Skin epidermis (tissue), 12 donors: ENCODE measurements around the gene ZBTB4.

ENCODE experiments used
- H3K27ac ChIP-seq, 21 experiments: fragments of 200-600 bp; sonication (generic) in 11 of 21; one replicate each; pipeline ENCODE4 v1.5.0; 2020; ENCODE audit warnings: mild to moderate bottlenecking in 3 of 21, inconsistent platforms in 2 of 21, moderate library complexity in 2 of 21
- H3K4me3 ChIP-seq, 7 experiments: fragments of 200-600 bp; sonication (generic) in 2 of 7; one replicate each; pipeline ENCODE4 v1.5.0; 2020; ENCODE audit warnings: inconsistent platforms in 2 of 7, mild to moderate bottlenecking in 2 of 7, moderate library complexity in 1 of 7

The ZBTB4 gene

GRCh38 chr17:7429722-7430121, 49.7 kb downstream of the ZBTB4 start:
- Histone ChIP-seq H3K27ac (no peak overlapping the region), H3K4me3 (no peak overlapping the region)

DNA sequence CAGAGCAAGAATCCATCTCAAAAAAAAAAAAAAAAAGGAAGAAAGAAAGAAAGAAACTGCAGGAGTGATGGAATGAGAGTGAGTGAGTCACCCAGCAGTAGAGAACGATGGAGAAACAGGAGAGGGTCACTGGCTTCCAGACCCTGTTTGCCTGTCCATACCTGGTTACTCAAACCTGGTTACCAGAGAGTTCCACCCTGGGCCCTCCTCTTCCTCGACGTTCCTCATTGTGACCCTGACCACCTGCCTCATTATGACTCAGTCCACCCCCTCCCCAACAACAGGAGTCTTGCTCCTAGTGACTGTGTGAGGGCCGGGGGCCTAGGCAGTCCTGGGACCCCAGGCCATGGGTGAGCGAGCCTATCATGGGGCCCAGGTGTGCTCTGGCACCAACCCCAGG, 50.9 kb downstream of the ZBTB4 start, which contains the start of gene SPEM3:
Gene SPEM3, plus strand, starts transcription at position 301 of the 400 bp plus-strand sequence. Its CDS starts 46 bp downstream, at position 347.
- H3K27ac ChIP-seq, result no peak within 1 kb of the TSS
- no peak within 1 kb of the TSS for H3K4me3 ChIP-seq

DNA sequence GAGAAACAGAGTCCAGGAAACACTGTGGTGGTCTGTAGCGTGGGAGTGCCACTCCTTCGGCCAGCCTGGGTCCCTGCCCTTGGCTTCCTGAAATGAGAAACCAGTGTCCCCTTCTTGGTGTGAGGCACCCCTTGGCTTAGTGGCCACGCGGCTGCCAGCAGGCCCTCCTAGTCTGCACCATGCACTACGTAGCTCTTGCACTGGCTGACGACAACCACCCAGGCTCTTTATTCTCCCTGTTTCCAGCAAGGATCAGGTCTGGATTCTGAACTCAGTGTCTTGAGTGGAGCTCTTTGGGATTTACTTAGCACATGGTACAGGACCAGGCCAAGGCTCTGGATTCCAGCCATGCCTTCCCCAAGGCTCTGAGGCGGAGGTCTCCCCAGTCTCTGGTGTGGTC, 51.9 kb downstream of the ZBTB4 start:
- Histone ChIP-seq H3K27ac (no peak overlapping the region), H3K4me3 (no peak overlapping the region)

GRCh38 chr17:7426896-7427489, 52.4 kb downstream of the ZBTB4 start:
- H3K27ac ChIP-seq, result no peak overlapping the region

GRCh38 chr17:7426203-7426863, 53.1 kb downstream of the ZBTB4 start:
- Histone ChIP-seq H3K27ac (no peak overlapping the region), H3K4me3 (no peak overlapping the region)

More at GRCh38 chr17:7426896-7427489, 52.4 kb downstream of the ZBTB4 start:
- no peak overlapping the region for H3K4me3 ChIP-seq

DNA sequence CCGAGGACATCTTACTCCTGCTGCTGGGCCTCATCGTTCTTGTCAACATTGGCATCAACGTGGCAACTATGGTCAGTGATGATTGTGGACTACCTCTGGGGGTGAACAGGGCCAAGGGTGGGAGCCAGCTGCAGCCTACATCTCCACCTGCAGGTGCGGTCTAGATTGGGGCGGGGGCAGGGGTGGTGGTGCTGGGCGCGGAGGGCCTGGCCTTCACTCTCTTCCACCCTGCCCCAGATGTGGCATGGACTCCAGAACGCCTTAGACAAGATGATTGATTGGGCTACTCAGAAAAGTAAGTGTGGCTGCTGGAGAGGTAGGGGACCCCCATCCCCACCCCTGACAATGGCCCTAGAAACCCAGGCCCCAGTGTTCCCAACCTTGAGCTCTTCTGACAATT, 53.7 kb downstream of the ZBTB4 start:
- Histone ChIP-seq H3K27ac (no peak overlapping the region), H3K4me3 (no peak overlapping the region)

DNA sequence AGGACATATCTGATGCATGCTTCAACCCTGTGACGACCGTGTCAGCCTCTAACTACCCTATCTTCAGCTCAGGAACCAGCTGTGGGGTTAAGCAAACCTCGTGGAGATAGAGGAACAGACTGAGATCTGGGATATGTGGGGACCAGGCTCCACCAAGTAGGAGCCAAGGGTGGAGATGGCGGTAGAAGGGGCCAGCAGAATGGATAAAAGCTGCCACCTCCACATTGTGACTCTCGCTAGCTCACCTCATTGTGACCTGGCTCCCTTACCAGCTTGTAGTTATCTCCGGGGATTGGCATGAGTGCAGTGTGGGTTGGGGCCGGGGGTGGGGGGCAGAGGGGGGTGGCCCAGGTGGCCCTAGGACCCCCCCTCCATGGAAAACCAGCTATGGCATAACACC, 54.1 kb downstream of the ZBTB4 start, which contains the start of gene SPEM2:
Gene SPEM2, plus strand, starts transcription at position 301 of the 400 bp plus-strand sequence. Its CDS starts 73 bp downstream, at position 374.
- H3K4me3 ChIP-seq, result no peak within 1 kb of the TSS
- H3K27ac ChIP-seq, result no peak within 1 kb of the TSS

- Histone ChIP-seq H3K4me3 (no peak overlapping the region), H3K27ac (no peak overlapping the region)
Observed at GRCh38 chr17:7423679-7424078, 55.8 kb downstream of the ZBTB4 start.

DNA sequence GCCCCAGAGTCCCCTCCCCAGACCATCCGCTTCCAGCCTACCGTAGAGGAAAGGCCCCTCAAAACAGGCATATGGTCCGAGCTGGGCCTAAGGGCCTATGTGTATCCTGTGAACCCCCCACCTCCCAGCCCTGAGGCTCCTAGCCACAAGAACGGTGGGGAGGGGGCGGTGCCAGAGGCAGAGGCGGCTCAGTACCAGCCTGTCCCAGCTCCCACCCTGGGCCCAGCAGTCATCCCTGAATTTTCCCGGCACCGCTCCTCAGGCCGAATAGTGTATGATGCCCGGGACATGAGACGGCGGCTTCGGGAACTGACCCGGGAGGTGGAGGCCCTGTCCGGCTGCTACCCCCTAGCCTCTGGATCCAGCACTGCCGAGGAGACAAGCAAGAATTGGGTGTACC, 58.2 kb downstream of the ZBTB4 start:
- Histone ChIP-seq H3K27ac (no peak overlapping the region), H3K4me3 (no peak overlapping the region)

GRCh38 chr17:7419819-7420610, 59.4 kb downstream of the ZBTB4 start, which contains the start of gene SPEM1:
SPEM1 (plus strand) TSS chr17:7420324; CDS start chr17:7420385, 61 bp downstream.
- no peak within 1 kb of the TSS for H3K4me3 ChIP-seq
- H3K27ac ChIP-seq, result no peak within 1 kb of the TSS

DNA sequence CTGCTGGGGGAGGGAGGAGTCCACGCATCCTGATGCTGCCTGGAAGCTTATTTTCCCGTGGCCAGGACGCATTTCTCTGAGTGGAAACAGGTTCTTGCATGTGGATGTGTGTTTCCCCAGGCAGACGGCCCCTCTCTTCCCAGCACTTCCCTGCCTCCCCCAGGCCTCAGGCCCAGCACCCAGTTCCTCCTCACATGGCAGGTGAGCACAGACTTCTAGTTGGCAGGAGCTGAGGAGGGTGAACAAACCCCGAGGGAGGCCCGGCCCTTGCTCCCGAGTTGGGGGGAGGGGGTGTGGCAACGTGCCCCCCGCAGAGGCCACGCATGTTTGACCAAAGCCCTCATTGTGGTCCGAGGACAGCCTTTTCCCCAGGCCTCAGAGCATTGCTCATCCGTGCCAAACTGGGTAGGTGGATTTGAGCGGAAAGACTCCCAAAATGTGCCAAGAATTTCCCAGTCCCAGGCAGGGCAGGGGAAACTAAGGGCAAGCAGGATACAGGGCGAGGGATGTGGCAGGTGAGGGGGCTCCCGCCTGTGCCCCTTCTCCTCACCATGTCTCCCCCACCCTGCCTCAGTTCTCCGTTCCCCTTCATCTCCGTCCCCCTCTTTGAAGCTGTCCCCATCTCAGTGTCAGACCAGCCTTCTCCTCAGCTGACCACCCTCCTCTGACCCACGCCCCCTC, 60.8 kb downstream of the ZBTB4 start:
- no peak overlapping the region for H3K4me3 ChIP-seq
- H3K27ac ChIP-seq, result no peak overlapping the region

DNA sequence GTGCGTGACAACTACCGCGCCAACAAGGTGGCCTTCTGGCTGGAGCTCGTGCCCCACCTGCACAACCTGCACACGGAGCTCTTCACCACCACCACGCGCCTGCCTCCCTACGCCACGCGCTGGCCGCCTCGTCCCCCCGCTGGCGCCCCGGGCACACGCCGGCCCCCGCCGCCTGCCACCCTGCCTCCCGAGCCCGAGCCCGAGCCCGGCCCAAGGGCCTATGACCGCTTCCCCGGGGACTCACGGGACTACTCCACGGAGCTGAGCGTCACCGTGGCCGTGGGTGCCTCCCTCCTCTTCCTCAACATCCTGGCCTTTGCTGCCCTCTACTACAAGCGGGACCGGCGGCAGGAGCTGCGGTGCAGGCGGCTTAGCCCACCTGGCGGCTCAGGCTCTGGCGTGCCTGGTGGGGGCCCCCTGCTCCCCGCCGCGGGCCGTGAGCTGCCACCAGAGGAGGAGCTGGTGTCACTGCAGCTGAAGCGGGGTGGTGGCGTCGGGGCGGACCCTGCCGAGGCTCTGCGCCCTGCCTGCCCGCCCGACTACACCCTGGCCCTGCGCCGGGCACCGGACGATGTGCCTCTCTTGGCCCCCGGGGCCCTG, 62.3 kb downstream of the ZBTB4 start:
- Histone ChIP-seq H3K27ac (no peak overlapping the region), H3K4me3 (no peak overlapping the region)

DNA sequence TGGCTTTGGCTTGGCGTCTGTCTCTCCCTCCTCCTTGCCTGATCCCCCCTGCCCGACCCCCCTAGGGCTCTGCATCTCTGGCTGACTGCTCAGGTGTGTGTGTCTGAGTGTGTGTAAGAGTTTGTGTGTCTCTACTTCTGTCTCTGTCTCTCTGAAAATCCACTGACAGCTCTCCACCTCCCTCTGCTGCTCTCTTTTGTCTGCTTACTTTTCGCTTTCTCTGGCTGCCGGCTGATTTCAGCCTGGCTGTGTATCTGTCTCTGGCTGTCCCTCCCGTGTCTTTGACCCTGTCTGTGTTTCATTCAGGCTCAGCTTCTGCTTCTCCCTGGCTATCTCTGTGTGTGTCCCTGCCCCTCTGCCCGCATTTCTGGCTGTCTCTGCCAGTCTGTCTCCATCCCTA, 63.1 kb downstream of the ZBTB4 start:
- Histone ChIP-seq H3K4me3 (no peak overlapping the region), H3K27ac (no peak overlapping the region)

DNA sequence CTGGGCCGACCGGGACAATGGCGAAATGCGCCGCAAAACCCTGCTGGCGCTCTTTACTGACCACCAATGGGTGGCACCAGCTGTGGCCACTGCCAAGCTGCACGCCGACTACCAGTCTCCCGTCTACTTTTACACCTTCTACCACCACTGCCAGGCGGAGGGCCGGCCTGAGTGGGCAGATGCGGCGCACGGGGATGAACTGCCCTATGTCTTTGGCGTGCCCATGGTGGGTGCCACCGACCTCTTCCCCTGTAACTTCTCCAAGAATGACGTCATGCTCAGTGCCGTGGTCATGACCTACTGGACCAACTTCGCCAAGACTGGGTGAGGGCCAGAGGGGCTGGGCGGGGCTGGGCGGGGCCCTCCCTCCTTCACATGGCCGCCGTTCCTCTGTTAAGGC, 63.6 kb downstream of the ZBTB4 start:
- H3K4me3 ChIP-seq, result no peak overlapping the region
- H3K27ac ChIP-seq, result no peak overlapping the region

- no peak overlapping the region for H3K4me3 ChIP-seq
- H3K27ac ChIP-seq, result no peak overlapping the region
Observed at GRCh38 chr17:7414837-7415236, 64.6 kb downstream of the ZBTB4 start.

- Histone ChIP-seq H3K4me3 (no peak overlapping the region), H3K27ac (peak overlapping the region in 6 of 21 experiments; percentile 10 to 60 (median 26))
Observed at GRCh38 chr17:7413346-7413985, 66.0 kb downstream of the ZBTB4 start.

- peak overlapping the region in 1 of 21 experiments; percentile 10 for H3K27ac ChIP-seq
- H3K4me3 ChIP-seq, result no peak overlapping the region
Observed at GRCh38 chr17:7411427-7411750, 68.0 kb downstream of the ZBTB4 start.

DNA sequence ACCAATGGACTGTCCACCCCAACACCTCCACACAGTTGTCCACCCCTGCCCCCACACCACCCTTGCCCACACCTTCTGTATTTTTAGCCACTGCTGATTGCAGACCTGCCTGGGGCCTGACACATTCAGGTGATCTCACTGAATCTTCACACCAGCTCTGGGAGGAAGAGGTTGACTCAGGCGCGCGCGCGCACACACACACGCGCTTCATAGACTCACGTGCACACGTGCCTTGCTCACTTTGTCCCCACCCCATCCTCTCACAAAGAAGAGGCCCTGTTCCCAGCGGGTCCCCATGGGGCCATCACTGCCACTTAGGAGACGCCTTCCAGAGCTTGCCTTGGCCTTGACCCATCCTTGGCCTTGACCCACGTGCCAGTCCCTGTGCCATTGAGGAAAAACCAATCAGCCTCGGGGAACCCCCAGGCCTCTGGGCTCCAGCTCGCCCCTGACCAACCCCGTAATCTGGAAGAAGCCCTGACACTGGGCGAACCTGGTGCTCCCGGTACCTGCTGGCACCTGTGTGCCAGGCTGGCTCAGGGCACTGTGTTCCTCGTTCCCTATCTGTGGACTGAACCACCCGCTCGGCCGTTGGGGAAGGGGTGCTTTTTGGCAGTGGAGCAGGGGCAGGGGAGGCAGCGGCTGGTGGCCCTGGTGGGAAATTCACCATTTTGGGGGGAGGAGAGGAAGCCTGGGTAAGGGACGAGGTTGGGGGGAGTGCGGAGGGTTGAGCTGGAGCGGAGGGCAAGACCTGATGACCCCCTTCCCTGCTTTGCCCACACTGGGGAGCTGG, 68.6 kb downstream of the ZBTB4 start:
- H3K27ac ChIP-seq, result peak overlapping the region in 1 of 21 experiments; percentile 10
- H3K4me3 ChIP-seq, result no peak overlapping the region

- Histone ChIP-seq H3K27ac (no peak overlapping the region), H3K4me3 (no peak overlapping the region)
Observed at GRCh38 chr17:7409716-7410115, 69.7 kb downstream of the ZBTB4 start.
